SK-N-SH treated with all-trans-retinoic acid at 6 μM for 48 hours (cell line): Measurements from ENCODE around the gene DOCK4.

Experiments used
- ATAC-seq: fragments of 200-7000 bp; cut with Tn5 transposase; 3 replicates; pipeline ENCODE4 v1.9.1; 2020; ENCODE audit warnings: mild to moderate bottlenecking, moderate library complexity
- ARNTL ChIP-seq: fragments of 450-650 bp; formaldehyde crosslinking; IDR thresholded peaks from 2 replicates; pipeline ENCODE4 v1.5.0; 2020; ENCODE audit warnings: low read depth, mild to moderate bottlenecking, moderate library complexity, borderline replicate concordance
- BACH2 ChIP-seq: fragments of 250-450 bp; sonication (Bioruptor Pico); IDR thresholded peaks from 2 replicates; pipeline ENCODE4 v1.9.0; 2021; ENCODE audit warnings: mild to moderate bottlenecking, borderline replicate concordance
- CREB5 ChIP-seq: fragments of 250-450 bp; sonication (Bioruptor Pico); IDR thresholded peaks from 2 replicates; pipeline ENCODE4 v1.5.1; 2020; ENCODE audit warnings: low read depth, mild to moderate bottlenecking, moderate library complexity
- CSDC2 ChIP-seq: fragments of 250-450 bp; sonication (Bioruptor Pico); IDR thresholded peaks from 2 replicates; pipeline ENCODE4 v1.5.0; 2020; ENCODE audit warnings: mild to moderate bottlenecking, moderate library complexity
- ESRRG ChIP-seq: fragments of 250-450 bp; sonication (Bioruptor Pico); IDR thresholded peaks from 2 replicates; pipeline ENCODE4 v1.6.1; 2021; ENCODE audit warnings: mild to moderate bottlenecking
- GLIS3 ChIP-seq: fragments of 250-450 bp; sonication (Bioruptor Pico); IDR thresholded peaks from 2 replicates; pipeline ENCODE4 v1.5.0; 2020; ENCODE audit warnings: mild to moderate bottlenecking, moderate library complexity
- ISL1 ChIP-seq: fragments of 250-450 bp; sonication (Bioruptor Pico); IDR thresholded peaks from 2 replicates; pipeline ENCODE4 v2.1.2; 2022; ENCODE audit warnings: mild to moderate bottlenecking, moderate library complexity
- OSR1 ChIP-seq: fragments of 250-450 bp; sonication (Bioruptor Pico); IDR thresholded peaks from 2 replicates; pipeline ENCODE4 v1.8.0; 2022; ENCODE audit warnings: moderate library complexity, mild to moderate bottlenecking, inconsistent platforms
- POU6F1 ChIP-seq: fragments of 250-450 bp; sonication (Bioruptor Pico); IDR thresholded peaks from 2 replicates; pipeline ENCODE4 v1.8.0; 2021; ENCODE audit warnings: low read depth, mild to moderate bottlenecking, moderate library complexity, borderline replicate concordance
- PPARA ChIP-seq: fragments of 250-450 bp; sonication (Bioruptor Pico); IDR thresholded peaks from 2 replicates; pipeline ENCODE4 v1.5.0; 2020; ENCODE audit warnings: mild to moderate bottlenecking, borderline replicate concordance
- RARB ChIP-seq: fragments of 250-450 bp; sonication (Bioruptor Pico); IDR thresholded peaks from 2 replicates; pipeline ENCODE4 v1.8.0; 2021; ENCODE audit warnings: mild to moderate bottlenecking, moderate library complexity
- SNAI2 ChIP-seq: fragments of 250-450 bp; sonication (Bioruptor Pico); IDR thresholded peaks from 2 replicates; pipeline ENCODE4 v1.5.0; 2020; ENCODE audit warnings: mild to moderate bottlenecking, moderate library complexity
- TCF4 ChIP-seq: fragments of 250-450 bp; sonication (Bioruptor Pico); IDR thresholded peaks from 2 replicates; pipeline ENCODE4 v1.8.0; 2021; ENCODE audit warnings: mild to moderate bottlenecking, moderate library complexity, borderline replicate concordance
- TOX ChIP-seq: fragments of 250-450 bp; sonication (Bioruptor Pico); IDR thresholded peaks from 2 replicates; pipeline ENCODE4 v1.8.0; 2021; ENCODE audit warnings: mild to moderate bottlenecking, moderate library complexity, borderline replicate concordance
- TSHZ2 ChIP-seq: fragments of 250-450 bp; sonication (Bioruptor Pico); IDR thresholded peaks from 2 replicates; pipeline ENCODE4 v1.5.0; 2020; ENCODE audit warnings: mild to moderate bottlenecking, moderate library complexity
- ZC3H10 ChIP-seq: fragments of 250-450 bp; sonication (Bioruptor Pico); IDR thresholded peaks from 2 replicates; pipeline ENCODE4 v1.5.1; 2021; ENCODE audit warnings: mild to moderate bottlenecking, moderate library complexity
- ZFP3 ChIP-seq: fragments of 250-450 bp; sonication (Bioruptor Pico); IDR thresholded peaks from 2 replicates; pipeline ENCODE4 v1.5.0; 2020; ENCODE audit warnings: mild to moderate bottlenecking, moderate library complexity
- ZNF565 ChIP-seq: fragments of 450-650 bp; formaldehyde crosslinking; conservative IDR thresholded peaks from 2 replicates; pipeline ENCODE4 v1.5.0; 2020; ENCODE audit warnings: low read depth, mild to moderate bottlenecking, moderate library complexity
- ZNF70 ChIP-seq: fragments of 450-650 bp; formaldehyde crosslinking; IDR thresholded peaks from 2 replicates; pipeline ENCODE4 v1.5.0; 2020; ENCODE audit warnings: mild to moderate bottlenecking, moderate library complexity
- ZNF8 ChIP-seq: fragments of 450-650 bp; formaldehyde crosslinking; IDR thresholded peaks from 2 replicates; pipeline ENCODE4 v1.5.0; 2020; ENCODE audit warnings: mild to moderate bottlenecking, moderate library complexity
- TF ChIP-seq, protein P1 (sequence below): fragments of 250-450 bp; sonication (Bioruptor Pico); IDR thresholded peaks from 2 replicates; pipeline ENCODE4 v1.5.1; 2021; ENCODE audit warnings: mild to moderate bottlenecking, moderate library complexity
- TF ChIP-seq, protein P2 (sequence below): fragments of 250-450 bp; sonication (Bioruptor Pico); IDR thresholded peaks from 2 replicates; pipeline ENCODE4 v1.8.0; 2020; ENCODE audit warnings: mild to moderate bottlenecking, moderate library complexity, borderline replicate concordance

The DOCK4 gene

GRCh38 chr7:112103246-112103645, 103.0 kb downstream of the DOCK4 start:
- no peak for TF ChIP-seq ARNTL
- TF ChIP-seq ZFP3 (CRISPR knock-in tag): no peak
- TF ChIP-seq ZC3H10: no peak
- no peak for TF ChIP-seq ESRRG (CRISPR knock-in tag)
- TF ChIP-seq TSHZ2 (CRISPR knock-in tag): no peak
- TF ChIP-seq ZNF8: no peak
- TF ChIP-seq ZNF565: no peak
- TF ChIP-seq, protein P1, sequence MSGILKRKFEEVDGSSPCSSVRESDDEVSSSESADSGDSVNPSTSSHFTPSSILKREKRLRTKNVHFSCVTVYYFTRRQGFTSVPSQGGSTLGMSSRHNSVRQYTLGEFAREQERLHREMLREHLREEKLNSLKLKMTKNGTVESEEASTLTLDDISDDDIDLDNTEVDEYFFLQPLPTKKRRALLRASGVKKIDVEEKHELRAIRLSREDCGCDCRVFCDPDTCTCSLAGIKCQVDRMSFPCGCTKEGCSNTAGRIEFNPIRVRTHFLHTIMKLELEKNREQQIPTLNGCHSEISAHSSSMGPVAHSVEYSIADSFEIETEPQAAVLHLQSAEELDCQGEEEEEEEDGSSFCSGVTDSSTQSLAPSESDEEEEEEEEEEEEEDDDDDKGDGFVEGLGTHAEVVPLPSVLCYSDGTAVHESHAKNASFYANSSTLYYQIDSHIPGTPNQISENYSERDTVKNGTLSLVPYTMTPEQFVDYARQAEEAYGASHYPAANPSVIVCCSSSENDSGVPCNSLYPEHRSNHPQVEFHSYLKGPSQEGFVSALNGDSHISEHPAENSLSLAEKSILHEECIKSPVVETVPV: no peak
- TF ChIP-seq CSDC2 (CRISPR knock-in tag): no peak
- no peak for TF ChIP-seq ZNF70 (CRISPR knock-in tag)
- TF ChIP-seq TCF4 (CRISPR knock-in tag): no peak
- TF ChIP-seq OSR1 (CRISPR knock-in tag): no peak
- TF ChIP-seq GLIS3 (CRISPR knock-in tag): no peak
- TF ChIP-seq BACH2 (CRISPR knock-in tag): no peak
- TF ChIP-seq RARB (CRISPR knock-in tag): no peak
- no peak for TF ChIP-seq SNAI2 (CRISPR knock-in tag)
- no peak for ATAC-seq

- TF ChIP-seq BACH2 (CRISPR knock-in tag) (no peak), ZNF70 (CRISPR knock-in tag) (no peak), ARNTL (no peak), TCF4 (CRISPR knock-in tag) (no peak), ISL1 (CRISPR knock-in tag) (no peak), CSDC2 (CRISPR knock-in tag) (no peak), RARB (CRISPR knock-in tag) (no peak), ZNF8 (no peak), TOX (no peak), CREB5 (no peak), SNAI2 (CRISPR knock-in tag) (no peak), TSHZ2 (CRISPR knock-in tag) (no peak), POU6F1 (CRISPR knock-in tag) (no peak), ZNF565 (no peak), PPARA (CRISPR knock-in tag) (no peak), ESRRG (CRISPR knock-in tag) (no peak), ZFP3 (CRISPR knock-in tag) (no peak)
- TF ChIP-seq, protein P1: no peak
- TF ChIP-seq, protein P2, sequence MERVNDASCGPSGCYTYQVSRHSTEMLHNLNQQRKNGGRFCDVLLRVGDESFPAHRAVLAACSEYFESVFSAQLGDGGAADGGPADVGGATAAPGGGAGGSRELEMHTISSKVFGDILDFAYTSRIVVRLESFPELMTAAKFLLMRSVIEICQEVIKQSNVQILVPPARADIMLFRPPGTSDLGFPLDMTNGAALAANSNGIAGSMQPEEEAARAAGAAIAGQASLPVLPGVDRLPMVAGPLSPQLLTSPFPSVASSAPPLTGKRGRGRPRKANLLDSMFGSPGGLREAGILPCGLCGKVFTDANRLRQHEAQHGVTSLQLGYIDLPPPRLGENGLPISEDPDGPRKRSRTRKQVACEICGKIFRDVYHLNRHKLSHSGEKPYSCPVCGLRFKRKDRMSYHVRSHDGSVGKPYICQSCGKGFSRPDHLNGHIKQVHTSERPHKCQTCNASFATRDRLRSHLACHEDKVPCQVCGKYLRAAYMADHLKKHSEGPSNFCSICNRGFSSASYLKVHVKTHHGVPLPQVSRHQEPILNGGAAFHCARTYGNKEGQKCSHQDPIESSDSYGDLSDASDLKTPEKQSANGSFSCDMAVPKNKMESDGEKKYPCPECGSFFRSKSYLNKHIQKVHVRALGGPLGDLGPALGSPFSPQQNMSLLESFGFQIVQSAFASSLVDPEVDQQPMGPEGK (CRISPR knock-in tag): no peak
- no peak for ATAC-seq
Measured at GRCh38 chr7:112101201-112101846, 104.9 kb downstream of the DOCK4 start.
